Testis (tissue), 2 donors: ENCODE results near the gene ARPC1A.

Experiments used
- POLR2A ChIP-seq: fragments of 450-650 bp; IDR thresholded peaks from one replicate; pipeline ENCODE4 v1.6.1; 2017; ENCODE audit warnings: antibody characterized with exemption, mild to moderate bottlenecking, moderate library complexity
- TF ChIP-seq, protein P1 (sequence below), 3 experiments: fragments of 450-650 bp in 2 of 3; fragments of 200-600 bp in 1 of 3; sonication (generic) in 1 of 3; IDR thresholded peaks; one replicate each; pipeline ENCODE4 v1.5.1; 2016 to 2019; ENCODE audit warnings: antibody characterized with exemption in 3 of 3, mild to moderate bottlenecking in 2 of 3, moderate library complexity in 1 of 3

GRCh38 chr7:99293167-99293566 lies 32.5 kb upstream of the ARPC1A start:
- no peak for TF ChIP-seq POLR2A
- TF ChIP-seq, protein P1, sequence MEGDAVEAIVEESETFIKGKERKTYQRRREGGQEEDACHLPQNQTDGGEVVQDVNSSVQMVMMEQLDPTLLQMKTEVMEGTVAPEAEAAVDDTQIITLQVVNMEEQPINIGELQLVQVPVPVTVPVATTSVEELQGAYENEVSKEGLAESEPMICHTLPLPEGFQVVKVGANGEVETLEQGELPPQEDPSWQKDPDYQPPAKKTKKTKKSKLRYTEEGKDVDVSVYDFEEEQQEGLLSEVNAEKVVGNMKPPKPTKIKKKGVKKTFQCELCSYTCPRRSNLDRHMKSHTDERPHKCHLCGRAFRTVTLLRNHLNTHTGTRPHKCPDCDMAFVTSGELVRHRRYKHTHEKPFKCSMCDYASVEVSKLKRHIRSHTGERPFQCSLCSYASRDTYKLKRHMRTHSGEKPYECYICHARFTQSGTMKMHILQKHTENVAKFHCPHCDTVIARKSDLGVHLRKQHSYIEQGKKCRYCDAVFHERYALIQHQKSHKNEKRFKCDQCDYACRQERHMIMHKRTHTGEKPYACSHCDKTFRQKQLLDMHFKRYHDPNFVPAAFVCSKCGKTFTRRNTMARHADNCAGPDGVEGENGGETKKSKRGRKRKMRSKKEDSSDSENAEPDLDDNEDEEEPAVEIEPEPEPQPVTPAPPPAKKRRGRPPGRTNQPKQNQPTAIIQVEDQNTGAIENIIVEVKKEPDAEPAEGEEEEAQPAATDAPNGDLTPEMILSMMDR (IDR thresholded peaks at IDR 0.05), result no peak
